Measurements from ENCODE around the gene NCR2. TPM values are rescaled to one million over a fixed set of nuclear protein-coding genes. Genes with fewer than 3 reads are reported as not detected.

NCR2 gene
- total RNA-seq, 4 donors from 2014 or later = 0.26 TPM; not detected in 3

GRCh38 chr6:41367700-41368099 is 32.3 kb downstream of the NCR2 start:
- WGBS, 2 donors = 5 to 25% methylated on average over 2 of the region's 2 CpGs
- H3K27ac ChIP-seq = no peak overlapping the region
- no peak for TF ChIP-seq POLR2A (IDR thresholded peaks at IDR 0.05)
- TF ChIP-seq, protein P1, sequence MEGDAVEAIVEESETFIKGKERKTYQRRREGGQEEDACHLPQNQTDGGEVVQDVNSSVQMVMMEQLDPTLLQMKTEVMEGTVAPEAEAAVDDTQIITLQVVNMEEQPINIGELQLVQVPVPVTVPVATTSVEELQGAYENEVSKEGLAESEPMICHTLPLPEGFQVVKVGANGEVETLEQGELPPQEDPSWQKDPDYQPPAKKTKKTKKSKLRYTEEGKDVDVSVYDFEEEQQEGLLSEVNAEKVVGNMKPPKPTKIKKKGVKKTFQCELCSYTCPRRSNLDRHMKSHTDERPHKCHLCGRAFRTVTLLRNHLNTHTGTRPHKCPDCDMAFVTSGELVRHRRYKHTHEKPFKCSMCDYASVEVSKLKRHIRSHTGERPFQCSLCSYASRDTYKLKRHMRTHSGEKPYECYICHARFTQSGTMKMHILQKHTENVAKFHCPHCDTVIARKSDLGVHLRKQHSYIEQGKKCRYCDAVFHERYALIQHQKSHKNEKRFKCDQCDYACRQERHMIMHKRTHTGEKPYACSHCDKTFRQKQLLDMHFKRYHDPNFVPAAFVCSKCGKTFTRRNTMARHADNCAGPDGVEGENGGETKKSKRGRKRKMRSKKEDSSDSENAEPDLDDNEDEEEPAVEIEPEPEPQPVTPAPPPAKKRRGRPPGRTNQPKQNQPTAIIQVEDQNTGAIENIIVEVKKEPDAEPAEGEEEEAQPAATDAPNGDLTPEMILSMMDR (IDR thresholded peaks at IDR 0.05) = peak; percentile 18 to 60 (median 35)
- no peak for DNase-seq
- H3K36me3 ChIP-seq = no peaks in the 10 kb centered on the region
- intact Hi-C loops (cut with DNase I) = loop anchor here (5.0 kb wide), 1 partner anchor 315 kb away; no protein-coding TSS in a partner anchor
- peaks cover 2 to 99% (median 17%) of the 10 kb centered on the region in 4 donors for H3K27me3 ChIP-seq
- H3K4me1 ChIP-seq = peaks cover 12 to 26% (median 16%) of the 10 kb centered on the region in 3 donors
- H3K4me3 ChIP-seq = no peak overlapping the region
- no peaks in the 10 kb centered on the region for H3K9me3 ChIP-seq

DNA sequence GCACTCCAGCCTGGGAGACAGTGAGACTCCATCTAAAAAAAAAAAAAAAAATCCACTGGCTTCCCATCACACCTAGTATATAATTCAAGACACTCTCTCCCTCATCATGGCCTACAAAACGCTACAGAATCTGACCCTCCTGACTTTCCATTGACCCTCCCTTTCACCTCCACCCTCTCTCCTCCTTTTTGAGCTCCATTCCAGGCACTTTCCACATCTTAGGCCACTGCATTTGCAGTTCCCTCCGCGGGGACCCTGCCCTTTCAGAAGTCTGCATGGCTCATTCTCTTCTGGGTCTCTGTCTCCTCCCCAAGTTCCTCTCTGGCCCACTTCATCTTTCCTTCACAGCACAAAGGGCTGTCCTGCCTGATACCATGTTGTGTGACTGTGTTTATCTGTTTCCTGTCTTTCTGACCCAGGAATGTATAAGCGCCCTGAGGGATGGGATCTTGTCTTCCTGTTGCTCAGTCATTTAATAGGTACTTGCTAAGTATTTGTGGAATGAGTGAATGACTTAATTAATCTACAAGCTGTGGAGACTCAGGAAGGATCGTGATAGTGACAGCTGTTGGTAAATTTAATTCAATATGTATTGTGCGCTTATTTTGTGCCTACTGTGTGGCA is 35.2 kb downstream of the NCR2 start:
- WGBS, 2 donors = 68 to 71% methylated on average over 5 to 6 of the region's 6 CpGs
- Histone ChIP-seq H3K4me3 (no peak overlapping the region), H3K4me1 (peaks cover 33 to 55% (median 37%) of the 10 kb centered on the region in 3 donors), H3K9me3 (no peaks in the 10 kb centered on the region), H3K36me3 (no peaks in the 10 kb centered on the region), H3K27me3 (peaks cover 30 to 100% (median 43%) of the 10 kb centered on the region in 4 donors), H3K27ac (no peak overlapping the region)
- DNase-seq = no peak
- TF ChIP-seq POLR2A (IDR thresholded peaks at IDR 0.05) = no peak
- TF ChIP-seq, protein P1 (IDR thresholded peaks at IDR 0.05) = no peak
- intact Hi-C loops (cut with DNase I) = loop anchor here (5.0 kb wide), 1 partner anchor 222 kb away; no protein-coding TSS in a partner anchor

DNA sequence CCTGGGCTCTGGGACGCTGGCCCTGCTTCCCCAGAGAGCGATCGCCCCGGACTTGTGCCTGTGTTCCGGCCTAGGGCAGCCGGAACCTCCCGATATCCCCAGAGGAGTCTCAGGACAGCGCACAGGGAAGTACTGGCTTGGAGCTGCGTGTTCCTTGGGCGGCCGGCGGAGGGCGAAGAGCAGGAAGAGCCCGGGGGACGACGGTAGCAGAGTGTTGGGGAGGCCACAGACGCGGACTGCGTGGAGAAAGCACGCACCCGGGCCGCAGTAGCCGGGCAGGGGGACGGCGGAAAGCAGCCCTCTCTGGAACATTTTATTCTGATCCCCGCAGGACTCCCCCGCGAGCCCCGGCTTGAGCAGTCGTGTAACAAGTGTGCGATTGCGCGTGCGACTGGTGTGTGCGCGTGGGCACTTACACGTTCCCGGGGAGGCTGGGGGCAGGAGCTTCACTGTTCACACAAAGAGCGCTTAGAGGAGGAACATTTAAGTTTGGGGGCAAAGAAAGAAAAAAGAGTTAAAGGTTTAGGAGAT is 36.1 kb downstream of the NCR2 start:
- Histone ChIP-seq H3K36me3 (no peaks in the 10 kb centered on the region), H3K4me1 (peaks cover 33 to 58% (median 38%) of the 10 kb centered on the region in 3 donors), H3K27ac (no peak overlapping the region), H3K27me3 (peaks cover 38 to 100% (median 52%) of the 10 kb centered on the region in 4 donors), H3K9me3 (no peaks in the 10 kb centered on the region), H3K4me3 (peak overlapping the region in 3 of 4 donors; percentile 23 to 55 (median 35))
- intact Hi-C loops (cut with DNase I) = loop anchor here (5.0 kb wide), 1 partner anchor 221 kb away; no protein-coding TSS in a partner anchor
- no peak for DNase-seq
- TF ChIP-seq, protein P1 (IDR thresholded peaks at IDR 0.05) = peak in 1 of 6 experiments; percentile 29
- no peak for TF ChIP-seq POLR2A (IDR thresholded peaks at IDR 0.05)
- 9 to 13% methylated on average over 11 to 12 of the region's 39 CpGs for WGBS, 2 donors

GRCh38 chr6:41371992-41372831 is 36.8 kb downstream of the NCR2 start:
- no peak overlapping the region for H3K27ac ChIP-seq
- WGBS, 2 donors = 3% methylated on average over 35 to 41 of the region's 42 CpGs
- no peaks in the 10 kb centered on the region for H3K9me3 ChIP-seq
- peak overlapping the region in 3 of 4 donors; percentile 23 to 55 (median 35) for H3K4me3 ChIP-seq
- peaks cover 33 to 58% (median 38%) of the 10 kb centered on the region in 3 donors for H3K4me1 ChIP-seq
- TF ChIP-seq POLR2A (IDR thresholded peaks at IDR 0.05) = no peak
- TF ChIP-seq, protein P1 (IDR thresholded peaks at IDR 0.05) = no peak
- intact Hi-C loops (cut with DNase I) = loop anchor here (5.0 kb wide), 1 partner anchor 220 kb away; no protein-coding TSS in a partner anchor
- no peak for DNase-seq
- H3K27me3 ChIP-seq = peaks cover 42 to 100% (median 52%) of the 10 kb centered on the region in 4 donors
- no peaks in the 10 kb centered on the region for H3K36me3 ChIP-seq

Data from esophagus squamous epithelium (tissue), 5 donors.